Liver (tissue), 9 donors: ENCODE measurements around the gene FGD2. TPM values are rescaled to one million over a fixed set of nuclear protein-coding genes. Genes with fewer than 3 reads are reported as not detected.

Experiments
- DNase-seq: peaks from one replicate; pipeline ENCODE4 v3.0.0-alpha.2; 2017; ENCODE audit warnings: low spot score
- H3K27ac ChIP-seq, 2 donors: one replicate each; pipeline ENCODE4 v1.7.0; 2013; ENCODE audit warnings: inconsistent platforms in 2 of 2, low read length in 2 of 2, control low read depth in 1 of 2, low read depth in 1 of 2, mild to moderate bottlenecking in 1 of 2
- H3K27me3 ChIP-seq, 4 donors: one replicate each; pipeline versions ENCODE4 v1.6.1 to v1.7.0; 2013; ENCODE audit warnings: low read length in 3 of 4, inconsistent platforms in 1 of 4, mild to moderate bottlenecking in 1 of 4, moderate library complexity in 1 of 4; ENCODE audit not compliant: control insufficient read depth in 4 of 4, insufficient read depth in 4 of 4
- H3K36me3 ChIP-seq, 4 donors: one replicate each; pipeline versions ENCODE4 v1.6.1 to v1.7.0; 2013; ENCODE audit warnings: low read length in 3 of 4, mild to moderate bottlenecking in 3 of 4, low read depth in 1 of 4, moderate library complexity in 1 of 4; ENCODE audit not compliant: control insufficient read depth in 4 of 4, insufficient read depth in 3 of 4
- H3K4me1 ChIP-seq, 4 donors: one replicate each; pipeline versions ENCODE4 v1.6.1 to v1.7.0; 2013; ENCODE audit warnings: low read length in 3 of 4, mild to moderate bottlenecking in 3 of 4, moderate library complexity in 1 of 4; ENCODE audit not compliant: control insufficient read depth in 4 of 4, insufficient read depth in 4 of 4
- H3K4me3 ChIP-seq, 3 donors: one replicate each; pipeline versions ENCODE4 v1.6.1 to v1.7.0; 2013; ENCODE audit warnings: low read length in 3 of 3, control low read depth in 1 of 3, low read depth in 1 of 3, mild to moderate bottlenecking in 1 of 3
- H3K9ac ChIP-seq, 2 donors: one replicate each; pipeline ENCODE4 v1.7.0; 2013; ENCODE audit warnings: low read length in 2 of 2, mild to moderate bottlenecking in 2 of 2, moderate library complexity in 2 of 2, control low read depth in 1 of 2, low read depth in 1 of 2
- H3K9me3 ChIP-seq, 4 donors: one replicate each; pipeline versions ENCODE4 v1.6.1 to v1.7.0; 2013; ENCODE audit warnings: low read length in 3 of 4; ENCODE audit not compliant: control insufficient read depth in 4 of 4
- ATF3 ChIP-seq: IDR thresholded peaks from 2 replicates; pipeline ENCODE4 v1.6.1; 2016; ENCODE audit warnings: antibody characterized with exemption
- CTCF ChIP-seq: fragments of 150-350 bp; IDR thresholded peaks from 2 replicates; pipeline ENCODE4 v1.5.1; 2017; ENCODE audit warnings: improper control_type of control experiment, low read depth, low read length; ENCODE audit not compliant: missing input control
- EGR1 ChIP-seq, 2 donors: IDR thresholded peaks; 2 replicates each; pipeline ENCODE4 v1.6.1; 2016 to 2018; ENCODE audit warnings: antibody characterized with exemption in 2 of 2, low read depth in 2 of 2
- FOXA2 ChIP-seq: IDR thresholded peaks from 2 replicates; pipeline ENCODE4 v1.6.1; 2016; ENCODE audit warnings: antibody characterized with exemption
- HNF4A ChIP-seq, 2 donors: conservative IDR thresholded peaks; 2 replicates each; pipeline ENCODE4 v1.6.1; 2016; ENCODE audit warnings: antibody characterized with exemption in 2 of 2, mild to moderate bottlenecking in 2 of 2
- HNF4G ChIP-seq: IDR thresholded peaks from 2 replicates; pipeline ENCODE4 v1.6.1; 2016; ENCODE audit warnings: antibody characterized with exemption
- MAX ChIP-seq: IDR thresholded peaks from 2 replicates; pipeline ENCODE4 v1.6.1; 2016; ENCODE audit warnings: antibody characterized with exemption
- NR2F2 ChIP-seq: IDR thresholded peaks from 2 replicates; pipeline ENCODE4 v1.6.1; 2016; ENCODE audit warnings: antibody characterized with exemption
- RAD21 ChIP-seq, 2 donors: IDR thresholded peaks; 2 replicates each; pipeline ENCODE4 v1.6.1; 2016; ENCODE audit warnings: antibody characterized with exemption in 2 of 2, mild to moderate bottlenecking in 2 of 2
- REST ChIP-seq: IDR thresholded peaks from 2 replicates; pipeline ENCODE4 v1.6.1; 2016; ENCODE audit warnings: antibody characterized with exemption, mild to moderate bottlenecking
- SP1 ChIP-seq: IDR thresholded peaks from 2 replicates; pipeline ENCODE4 v1.6.1; 2018; ENCODE audit warnings: antibody characterized with exemption, mild to moderate bottlenecking
- TAF1 ChIP-seq: conservative IDR thresholded peaks from 2 replicates; pipeline ENCODE4 v1.6.1; 2016; ENCODE audit warnings: antibody characterized with exemption, mild to moderate bottlenecking
- YY1 ChIP-seq: IDR thresholded peaks from 2 replicates; pipeline ENCODE4 v1.6.1; 2016; ENCODE audit warnings: antibody characterized with exemption, mild to moderate bottlenecking
- WGBS: extraction: QIAGEN DNeasy Blood & Tissue Kit; methylation state at CpG from one replicate; pipeline ENCODE4 v1.1.7; 2013; 5-methylcytosine and 5-hydroxymethylcytosine counted together
- polyA plus RNA-seq, 2 donors: library from polyadenylated mRNA; stranded (reverse) in 1 of 2; unstranded in 1 of 2; fragments of 200-250 nt in 1 of 2; fragments of >200 nt in 1 of 2; fragmentation: Nextera tagmentation in 1 of 2; extraction: Ambion mirVana in 1 of 2; gene quantifications; one replicate each; pipeline versions ENCODE4 v1.2.1 to v1.2.3, GENCODE V29; 2013 to 2015
- total RNA-seq, 2 donors: library from RNA; depleted of rRNA; stranded (reverse); fragments of >200 nt; gene quantifications; one replicate each; pipeline ENCODE4 v1.2.3, GENCODE V29; 2014
- donor health status: healthy.
- donor health status: healthy.
- donor health status: healthy.
- donor health status: healthy.
- donor health status: healthy.

Gene FGD2
- total and polyA plus RNA-seq, 4 donors = 4.6 to 24.4 (median 9.1) TPM

- no peaks in the 10 kb centered on the region for H3K36me3 ChIP-seq
- 80% methylated on average over 7 of the region's 7 CpGs for WGBS
Observed at GRCh38 chr6:37033255-37033654, 27.8 kb downstream of the FGD2 start.

GRCh38 chr6:37033819-37034795 is 28.7 kb downstream of the FGD2 start:
- Histone ChIP-seq H3K27ac (no peak overlapping the region), H3K27me3 (no peaks in the 10 kb centered on the region), H3K4me3 (no peak overlapping the region), H3K36me3 (no peaks in the 10 kb centered on the region), H3K9ac (no peak overlapping the region), H3K4me1 (peaks cover 0 to 12% (median 4%) of the 10 kb centered on the region in 4 donors), H3K9me3 (no peaks in the 10 kb centered on the region)
- WGBS = 82% methylated on average over 8 of the region's 8 CpGs
- no peak for TF ChIP-seq HNF4A (conservative IDR thresholded peaks at IDR 0.05)
- no peak for TF ChIP-seq CTCF
- no peak for TF ChIP-seq FOXA2
- TF ChIP-seq REST = no peak
- DNase-seq = no peak

More at GRCh38 chr6:37033255-37033654, 27.8 kb downstream of the FGD2 start:
- H3K4me3 ChIP-seq = no peak overlapping the region
- H3K27me3 ChIP-seq = no peaks in the 10 kb centered on the region
- TF ChIP-seq EGR1 (IDR thresholded peaks at IDR 0.05; ENCODE audit: low read depth in 2 of 2) (no peak), HNF4G (no peak), NR2F2 (no peak), SP1 (no peak), ATF3 (no peak), RAD21 (IDR thresholded peaks at IDR 0.05) (no peak), MAX (no peak), TAF1 (no peak), YY1 (no peak), FOXA2 (no peak), CTCF (no peak)
- peaks cover 0 to 6% (median 3%) of the 10 kb centered on the region in 4 donors for H3K4me1 ChIP-seq
- H3K9me3 ChIP-seq = no peaks in the 10 kb centered on the region
- no peak overlapping the region for H3K27ac ChIP-seq
- no peak overlapping the region for H3K9ac ChIP-seq
- no peak for DNase-seq
